KMS-11 (cell line): ENCODE results near the gene DDC.
A peak's percentile ranks its signal among the peaks of the same experiment; 100 is the strongest.

Experiments used
- H2AFZ ChIP-seq: fragments of 200-600 bp; sonication (generic); 2 replicates; pipeline ENCODE4 v1.6.1; 2016; ENCODE audit warnings: antibody characterized with exemption, mixed run types, low read depth
- H3K27ac ChIP-seq: fragments of 200-600 bp; sonication (generic); 2 replicates; pipeline ENCODE4 v1.6.1; 2016; ENCODE audit warnings: mild to moderate bottlenecking, mixed run types
- H3K27me3 ChIP-seq: fragments of 200-600 bp; sonication (generic); 2 replicates; pipeline ENCODE4 v1.6.1; 2017; ENCODE audit warnings: mild to moderate bottlenecking, low read depth, mixed run types, moderate library complexity; ENCODE audit not compliant: insufficient read depth
- H3K36me3 ChIP-seq: fragments of 200-600 bp; sonication (generic); 2 replicates; pipeline ENCODE4 v1.6.1; 2017; ENCODE audit warnings: mild to moderate bottlenecking, mixed run types; ENCODE audit not compliant: insufficient read depth
- H3K4me1 ChIP-seq: fragments of 200-600 bp; sonication (generic); 2 replicates; pipeline ENCODE4 v1.6.1; 2016; ENCODE audit warnings: mild to moderate bottlenecking, low read depth, mixed run types; ENCODE audit not compliant: poor library complexity, severe bottlenecking
- H3K4me2 ChIP-seq: fragments of 200-600 bp; sonication (generic); 2 replicates; pipeline ENCODE4 v1.7.0; 2016; ENCODE audit warnings: mild to moderate bottlenecking, mixed run types
- H3K4me3 ChIP-seq: fragments of 200-600 bp; sonication (generic); IDR thresholded peaks from 2 replicates; pipeline ENCODE4 v1.6.1; 2017; ENCODE audit warnings: low read depth, low read length, mixed read lengths; ENCODE audit not compliant: insufficient read depth
- H3K79me2 ChIP-seq: fragments of 200-600 bp; sonication (generic); 2 replicates; pipeline ENCODE4 v1.6.1; 2016; ENCODE audit warnings: low read depth, mixed run types; ENCODE audit not compliant: insufficient read depth
- H3K9ac ChIP-seq: fragments of 200-600 bp; sonication (generic); 2 replicates; pipeline ENCODE4 v1.6.1; 2016; ENCODE audit warnings: mild to moderate bottlenecking, mixed run types
- H4K20me1 ChIP-seq: fragments of 200-600 bp; sonication (generic); 2 replicates; pipeline ENCODE4 v1.6.1; 2016; ENCODE audit warnings: mild to moderate bottlenecking, mixed run types; ENCODE audit not compliant: insufficient read depth
- CTCF ChIP-seq: fragments of 200-600 bp; sonication (generic); conservative IDR thresholded peaks from 2 replicates; pipeline ENCODE4 v1.6.1; 2017; ENCODE audit warnings: low read depth, mild to moderate bottlenecking, antibody characterized with exemption, low read length, moderate library complexity, mixed read lengths

Gene DDC

GRCh38 chr7:50595491-50596102, 30.4 kb upstream of the DDC start:
- Histone ChIP-seq H3K27me3 (no peaks in the 10 kb centered on the region), H3K79me2 (no peaks in the 10 kb centered on the region), H3K4me1 (peaks cover 34% of the 10 kb centered on the region), H3K9ac (no peak overlapping the region; the same call in 1 of the 2 replicates), H3K36me3 (no peaks in the 10 kb centered on the region), H3K4me2 (peak overlapping the region; percentile 46; the same call in 1 of the 2 replicates), H3K27ac (peak overlapping the region; percentile 64), H2AFZ (peak overlapping the region; percentile 32; the same call in 1 of the 2 replicates), H4K20me1 (no peaks in the 10 kb centered on the region), H3K4me3 (no peak overlapping the region)
- TF ChIP-seq CTCF, result peak; percentile 47

- Histone ChIP-seq H3K27me3 (no peaks in the 10 kb centered on the region), H3K27ac (peak overlapping the region; percentile 64), H3K4me2 (peak overlapping the region; percentile 46; the same call in 1 of the 2 replicates), H4K20me1 (no peaks in the 10 kb centered on the region), H3K9ac (peak overlapping the region; percentile 6; the same call in 1 of the 2 replicates), H3K79me2 (no peaks in the 10 kb centered on the region), H3K4me3 (no peak overlapping the region), H3K36me3 (no peaks in the 10 kb centered on the region), H3K4me1 (peaks cover 41% of the 10 kb centered on the region), H2AFZ (peak overlapping the region; percentile 32; the same call in 1 of the 2 replicates)
- TF ChIP-seq CTCF, result no peak
Observed at GRCh38 chr7:50594734-50595485, 29.7 kb upstream of the DDC start.

- peak overlapping the region; percentile 46; the same call in 1 of the 2 replicates for H3K4me2 ChIP-seq
- no peak for TF ChIP-seq CTCF
- H3K36me3 ChIP-seq, result no peaks in the 10 kb centered on the region
- H3K79me2 ChIP-seq, result no peaks in the 10 kb centered on the region
- peak overlapping the region; percentile 64; the same call in 1 of the 2 replicates for H3K27ac ChIP-seq
- H3K4me3 ChIP-seq, result no peak overlapping the region
- 0 out of 2 replicates have a peak overlapping the region, but pooled peaks have one; percentile 32 for H2AFZ ChIP-seq
- no peaks in the 10 kb centered on the region for H3K27me3 ChIP-seq
- no peak overlapping the region; the same call in 1 of the 2 replicates for H3K9ac ChIP-seq
- no peaks in the 10 kb centered on the region for H4K20me1 ChIP-seq
- H3K4me1 ChIP-seq, result peaks cover 49% of the 10 kb centered on the region
Observed at GRCh38 chr7:50594136-50594535, 28.9 kb upstream of the DDC start.

GRCh38 chr7:50592940-50593339, 27.7 kb upstream of the DDC start:
- no peak overlapping the region for H3K9ac ChIP-seq
- H3K27me3 ChIP-seq, result no peaks in the 10 kb centered on the region
- TF ChIP-seq CTCF, result no peak

More at GRCh38 chr7:50592940-50593339, 27.7 kb upstream of the DDC start:
- H3K36me3 ChIP-seq, result no peaks in the 10 kb centered on the region
- H3K4me1 ChIP-seq, result peaks cover 61% of the 10 kb centered on the region
- no peak overlapping the region for H3K27ac ChIP-seq
- H3K4me2 ChIP-seq, result no peak overlapping the region
- H4K20me1 ChIP-seq, result no peaks in the 10 kb centered on the region
- no peak overlapping the region for H2AFZ ChIP-seq
- H3K4me3 ChIP-seq, result no peak overlapping the region
- no peaks in the 10 kb centered on the region for H3K79me2 ChIP-seq
